Astrocyte (in vitro differentiated cells and primary cell): Measurements from ENCODE around the gene CELF2. TPM values are rescaled to one million over a fixed set of nuclear protein-coding genes. Genes with fewer than 3 reads are reported as not detected.

ENCODE experiments used
- DNase-seq: peaks from one replicate; pipeline ENCODE4 v3.0.0-alpha.2; 2010; ENCODE audit warnings: low read depth
- FAIRE-seq: peaks from 2 replicates; lab custom pipeline; 2011; peaks lifted over from hg19 to GRCh38; lab: Jason Lieb, UNC
- H2AFZ ChIP-seq: 2 replicates; pipeline ENCODE4 v1.6.0; 2012; ENCODE audit warnings: low read depth, low read length, inconsistent platforms
- H3K27ac ChIP-seq: 2 replicates; pipeline ENCODE4 v1.5.1; 2011; ENCODE audit warnings: low read depth, low read length, inconsistent platforms
- H3K27me3 ChIP-seq: 2 replicates; pipeline ENCODE4 v1.6.0; 2011; ENCODE audit warnings: low read length, inconsistent platforms; ENCODE audit not compliant: insufficient read depth
- H3K36me3 ChIP-seq: 2 replicates; pipeline ENCODE4 v1.5.1; 2011; ENCODE audit warnings: low read length, inconsistent platforms; ENCODE audit not compliant: insufficient read depth
- H3K4me1 ChIP-seq: 2 replicates; pipeline ENCODE4 v1.5.1; 2011; ENCODE audit warnings: low read length, inconsistent platforms; ENCODE audit not compliant: insufficient read depth
- H3K4me2 ChIP-seq: 2 replicates; pipeline ENCODE4 v1.6.0; 2012; ENCODE audit warnings: low read length, inconsistent platforms
- H3K4me3 ChIP-seq: 2 replicates; pipeline ENCODE4 v1.5.1; 2011; ENCODE audit warnings: low read depth, mild to moderate bottlenecking, low read length, inconsistent platforms; ENCODE audit not compliant: insufficient read depth
- H3K79me2 ChIP-seq: 2 replicates; pipeline ENCODE4 v1.6.0; 2012; ENCODE audit warnings: mild to moderate bottlenecking, low read length, inconsistent platforms; ENCODE audit not compliant: insufficient read depth
- H3K9ac ChIP-seq: 2 replicates; pipeline ENCODE4 v1.6.0; 2012; ENCODE audit warnings: mild to moderate bottlenecking, low read length, inconsistent platforms
- H3K9me3 ChIP-seq: 2 replicates; pipeline ENCODE4 v1.5.1; 2012; ENCODE audit warnings: low read depth, mild to moderate bottlenecking, low read length, inconsistent platforms; ENCODE audit not compliant: insufficient read depth
- H4K20me1 ChIP-seq: 2 replicates; pipeline ENCODE4 v1.6.0; 2012; ENCODE audit warnings: low read length, inconsistent platforms; ENCODE audit not compliant: insufficient read depth
- H3K27ac Mint-ChIP-seq: one replicate; pipeline ENCODE4 v1.8.0; 2021; ENCODE audit warnings: mild to moderate bottlenecking, mixed read lengths; ENCODE audit not compliant: unreplicated experiment
- H3K27me3 Mint-ChIP-seq: one replicate; pipeline ENCODE4 v1.8.0; 2021; ENCODE audit warnings: low read depth, mixed read lengths; ENCODE audit not compliant: unreplicated experiment
- H3K36me3 Mint-ChIP-seq: one replicate; pipeline ENCODE4 v1.8.0; 2021; ENCODE audit warnings: low read depth, mixed read lengths; ENCODE audit not compliant: unreplicated experiment
- H3K4me1 Mint-ChIP-seq: one replicate; pipeline ENCODE4 v1.8.0; 2021; ENCODE audit warnings: low read depth, mixed read lengths; ENCODE audit not compliant: unreplicated experiment
- H3K4me3 Mint-ChIP-seq: one replicate; pipeline ENCODE4 v1.8.0; 2021; ENCODE audit warnings: mild to moderate bottlenecking, moderate library complexity, mixed read lengths; ENCODE audit not compliant: unreplicated experiment
- H3K9me3 Mint-ChIP-seq: one replicate; pipeline ENCODE4 v1.8.0; 2021; ENCODE audit warnings: mild to moderate bottlenecking, mixed read lengths; ENCODE audit not compliant: unreplicated experiment
- CTCF ChIP-seq: IDR thresholded peaks from 2 replicates; pipeline ENCODE4 v1.5.1; 2011; ENCODE audit warnings: low read depth, mild to moderate bottlenecking, inconsistent platforms, low read length, moderate library complexity; ENCODE audit not compliant: insufficient read depth
- EZH2 ChIP-seq: IDR thresholded peaks from 2 replicates; pipeline ENCODE4 v1.6.1; 2012; ENCODE audit warnings: mild to moderate bottlenecking, low read length, inconsistent platforms; ENCODE audit not compliant: insufficient read depth
- total RNA-seq: library from RNA; stranded (reverse); gene quantifications from 2 replicates; pipeline ENCODE4 v1.2.1, GENCODE V29; 2021

CELF2 gene
- total RNA-seq, 1 donor from 2014 or later, result 76.1 TPM

GRCh38 chr10:11105676-11106004 lies 88.0 kb downstream of the CELF2 start:
- Histone ChIP-seq H3K4me3 (no peak overlapping the region), H3K36me3 (no peaks in the 10 kb centered on the region), H2AFZ (no peak overlapping the region), H3K9me3 (no peaks in the 10 kb centered on the region), H3K27ac (no peak overlapping the region), H3K27me3 (no peaks in the 10 kb centered on the region), H4K20me1 (no peaks in the 10 kb centered on the region), H3K79me2 (no peaks in the 10 kb centered on the region), H3K4me2 (no peak overlapping the region), H3K4me1 (no peaks in the 10 kb centered on the region), H3K9ac (no peak overlapping the region)
- FAIRE-seq (no peak), DNase-seq (no peak)
- Mint-ChIP-seq H3K4me1 (peaks cover 10% of the 10 kb centered on the region), H3K27me3 (no peaks in the 10 kb centered on the region), H3K27ac (no peak overlapping the region), H3K9me3 (peaks cover 3% of the 10 kb centered on the region), H3K36me3 (peaks cover 6% of the 10 kb centered on the region), H3K4me3 (no peak overlapping the region)
- TF ChIP-seq CTCF (no peak), EZH2 (no peak)

- no peaks in the 10 kb centered on the region for H4K20me1 ChIP-seq
- no peaks in the 10 kb centered on the region for H3K27me3 ChIP-seq
- no peak for TF ChIP-seq EZH2
- TF ChIP-seq CTCF, result no peak
- H3K36me3 ChIP-seq, result no peaks in the 10 kb centered on the region
- no peaks in the 10 kb centered on the region for H3K4me1 ChIP-seq
- H2AFZ ChIP-seq, result no peak overlapping the region
- H3K4me2 ChIP-seq, result no peak overlapping the region
- FAIRE-seq (no peak), DNase-seq (no peak)
- no peak overlapping the region for H3K4me3 ChIP-seq
- Mint-ChIP-seq H3K36me3 (peaks cover 6% of the 10 kb centered on the region), H3K27ac (no peak overlapping the region), H3K4me1 (peaks cover 14% of the 10 kb centered on the region), H3K4me3 (no peak overlapping the region), H3K9me3 (peaks cover 3% of the 10 kb centered on the region), H3K27me3 (no peaks in the 10 kb centered on the region)
- no peaks in the 10 kb centered on the region for H3K79me2 ChIP-seq
- no peaks in the 10 kb centered on the region for H3K9me3 ChIP-seq
- no peak overlapping the region for H3K9ac ChIP-seq
- no peak overlapping the region for H3K27ac ChIP-seq
These were observed 89.1 kb downstream of the CELF2 start for GRCh38 chr10:11106621-11107374.

GRCh38 chr10:11107948-11108347 lies 90.3 kb downstream of the CELF2 start:
- Histone ChIP-seq H4K20me1 (no peaks in the 10 kb centered on the region), H3K36me3 (no peaks in the 10 kb centered on the region), H2AFZ (no peak overlapping the region), H3K9ac (no peak overlapping the region), H3K4me1 (no peaks in the 10 kb centered on the region), H3K9me3 (no peaks in the 10 kb centered on the region), H3K79me2 (no peaks in the 10 kb centered on the region), H3K4me3 (no peak overlapping the region), H3K27me3 (no peaks in the 10 kb centered on the region), H3K27ac (no peak overlapping the region), H3K4me2 (no peak overlapping the region)
- peaks cover 9% of the 10 kb centered on the region for H3K36me3 Mint-ChIP-seq
- TF ChIP-seq EZH2 (no peak), CTCF (no peak)
- no peaks in the 10 kb centered on the region for H3K27me3 Mint-ChIP-seq
- no peak overlapping the region for H3K27ac Mint-ChIP-seq
- H3K4me1 Mint-ChIP-seq, result peaks cover 8% of the 10 kb centered on the region
- no peak overlapping the region for H3K4me3 Mint-ChIP-seq
- H3K9me3 Mint-ChIP-seq, result peaks cover 3% of the 10 kb centered on the region
- no peak for FAIRE-seq
- DNase-seq, result no peak
